ENCODE measurements around the gene HDGF.
"Not testable (repeated sequence)": the region's sequence is repeated elsewhere in the genome, so short reads cannot be mapped to it uniquely, and the experiment has no call there.

HDGF gene

GRCh38 chr1:156766298-156767100, 15.0 kb upstream of the HDGF start:
- DNase-seq = peak; percentile 75

- DNase-seq = no peak
These were observed 14.2 kb upstream of the HDGF start for GRCh38 chr1:156765666-156766065.

DNA sequence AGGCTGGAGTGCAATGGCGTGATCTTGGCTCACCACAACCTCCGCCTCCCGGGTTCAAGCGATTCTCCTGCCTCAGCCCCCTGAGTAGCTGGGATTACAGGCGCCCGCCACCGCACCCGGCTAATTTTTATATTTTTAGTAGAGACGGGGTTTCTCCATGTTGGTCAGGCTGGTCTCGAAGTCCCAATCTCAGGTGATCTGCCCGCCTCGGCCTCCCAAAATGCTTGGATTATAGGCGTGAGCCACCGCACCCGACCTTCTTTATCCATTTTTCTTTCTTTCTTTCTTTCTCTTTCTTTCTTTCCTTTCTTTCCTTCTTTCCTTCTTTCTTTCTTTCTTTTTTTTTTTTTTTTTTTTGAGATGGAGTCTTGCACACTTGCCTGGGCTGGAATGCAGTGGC, 13.7 kb upstream of the HDGF start:
- DNase-seq = not testable (repeated sequence)

- DNase-seq = peak; percentile 85
These were observed 9.3 kb upstream of the HDGF start for GRCh38 chr1:156760796-156761104.

DNA sequence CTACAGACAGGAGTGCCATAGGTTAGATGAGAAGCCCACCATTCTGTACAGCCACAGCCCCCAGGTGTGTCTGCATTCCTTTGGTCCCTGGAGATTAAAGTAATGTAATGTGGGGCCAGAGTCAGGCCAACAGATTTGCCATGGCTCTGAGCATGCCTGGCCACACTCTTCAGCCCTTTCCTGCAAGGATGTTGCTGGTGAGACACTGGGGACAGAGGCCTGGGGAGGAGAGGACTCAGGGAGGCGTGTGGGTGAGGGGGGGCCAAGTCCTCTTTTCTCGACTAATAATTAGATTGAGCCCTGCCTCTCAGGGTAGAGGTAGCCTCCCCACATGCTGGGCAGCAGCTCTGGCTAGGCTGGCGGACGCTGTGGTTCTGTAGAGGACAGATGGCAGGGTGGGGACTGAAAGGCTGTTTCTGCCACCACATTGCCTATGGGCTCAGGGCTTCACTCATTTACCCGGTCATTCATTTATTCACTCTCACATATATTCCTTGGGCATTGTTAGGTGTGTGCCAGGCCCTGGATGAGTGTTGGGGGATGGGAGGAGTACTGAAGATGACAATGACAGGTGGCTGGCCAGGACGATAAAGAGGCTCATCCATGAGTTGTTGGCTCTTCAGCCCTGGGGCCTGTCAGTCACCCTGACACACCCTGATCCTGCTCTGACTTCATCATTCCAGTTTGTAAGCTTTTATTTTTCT, 8.8 kb upstream of the HDGF start:
- peak; percentile 96 for DNase-seq

DNA sequence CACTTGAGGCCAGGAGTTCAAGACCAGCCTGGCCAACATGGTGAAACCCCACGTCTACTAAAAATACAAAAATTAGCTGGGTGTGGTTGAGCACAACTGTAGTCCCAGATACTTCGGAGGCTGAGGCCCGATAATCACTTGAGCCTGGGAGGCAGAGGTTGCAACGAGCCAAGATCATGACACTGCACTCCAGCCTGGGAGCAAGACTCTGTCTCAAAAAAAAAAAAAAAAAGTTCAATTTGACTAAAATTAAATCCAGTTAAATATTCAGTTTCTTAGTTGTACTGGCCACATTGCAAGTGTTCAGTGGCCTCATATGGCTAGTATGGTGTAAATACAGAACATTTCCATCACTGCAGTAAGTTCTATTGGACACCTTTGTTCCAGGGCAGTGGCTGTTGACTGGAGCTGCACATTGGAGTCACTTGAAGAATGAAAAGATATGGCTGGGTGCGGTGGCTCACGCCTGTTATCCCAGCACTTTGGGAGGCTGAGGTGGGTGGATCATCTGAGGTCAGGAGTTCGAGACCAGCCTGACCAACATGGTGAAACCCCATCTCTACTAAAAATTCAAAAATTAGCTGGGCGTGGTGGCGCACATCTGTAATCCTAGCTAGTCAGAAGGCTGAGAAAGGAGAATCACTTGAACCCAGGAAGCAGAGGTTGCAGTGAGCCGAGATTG, 6.2 kb upstream of the HDGF start:
- not testable (repeated sequence) for DNase-seq

DNA sequence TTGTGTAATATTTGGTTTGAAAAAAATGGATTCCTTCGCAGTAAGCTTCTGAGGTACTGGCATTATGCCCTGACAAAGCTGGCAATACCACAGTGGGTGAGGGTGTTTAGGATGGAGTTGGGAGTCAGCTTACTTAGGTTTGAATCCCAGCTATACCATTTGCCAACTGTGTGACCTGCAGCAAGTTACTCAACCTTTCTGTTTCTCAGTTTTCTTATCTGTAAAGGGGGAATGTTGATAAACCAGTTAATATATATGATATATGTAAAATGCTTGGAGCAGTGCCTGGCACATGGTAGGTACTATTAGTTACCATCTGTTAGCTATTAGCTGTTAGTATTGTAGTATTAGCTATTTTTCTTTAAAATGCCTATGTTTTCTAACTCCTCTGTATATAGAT, 4.9 kb upstream of the HDGF start:
- DNase-seq = no peak

GRCh38 chr1:156755527-156755950, 4.1 kb upstream of the HDGF start:
- DNase-seq = no peak

GRCh38 chr1:156754219-156754618, 2.7 kb upstream of the HDGF start:
- peak; percentile 96 for DNase-seq

GRCh38 chr1:156752843-156753482, 1.5 kb upstream of the HDGF start:
- no peak for DNase-seq

GRCh38 chr1:156751757-156752481, 444 bp upstream of the HDGF start:
- DNase-seq = peak; percentile 99

- DNase-seq = peak; percentile 58
These were observed 594 bp downstream of the HDGF start for GRCh38 chr1:156750711-156751450.

DNA sequence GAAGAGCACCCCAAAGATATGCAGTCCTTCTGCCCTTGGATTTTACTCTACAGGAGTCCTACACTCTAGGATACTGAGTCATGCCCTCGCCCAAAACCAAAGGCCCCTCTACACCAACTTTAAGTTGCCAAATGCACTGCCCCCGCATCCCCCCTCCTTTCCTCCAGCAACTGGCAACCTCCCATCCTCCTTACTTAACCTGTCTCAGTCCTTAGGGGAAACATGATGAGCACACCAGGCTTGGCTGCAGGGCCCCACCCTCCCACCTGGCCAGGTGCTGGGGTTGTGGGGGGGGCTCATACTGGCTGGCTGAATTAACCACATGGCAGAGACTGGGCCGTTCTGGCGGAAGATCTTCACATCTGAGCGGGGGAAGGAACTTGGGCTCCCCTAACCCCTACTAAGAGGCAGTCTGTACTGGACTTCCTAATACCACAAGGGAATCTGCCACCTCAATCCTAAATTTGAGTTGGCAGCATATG, 1.2 kb downstream of the HDGF start:
- DNase-seq = peak; percentile 55

GRCh38 chr1:156749419-156750118, 1.9 kb downstream of the HDGF start:
- DNase-seq = no peak

- peak; percentile 66 for DNase-seq
These were observed 2.6 kb downstream of the HDGF start for GRCh38 chr1:156748670-156749418.

DNA sequence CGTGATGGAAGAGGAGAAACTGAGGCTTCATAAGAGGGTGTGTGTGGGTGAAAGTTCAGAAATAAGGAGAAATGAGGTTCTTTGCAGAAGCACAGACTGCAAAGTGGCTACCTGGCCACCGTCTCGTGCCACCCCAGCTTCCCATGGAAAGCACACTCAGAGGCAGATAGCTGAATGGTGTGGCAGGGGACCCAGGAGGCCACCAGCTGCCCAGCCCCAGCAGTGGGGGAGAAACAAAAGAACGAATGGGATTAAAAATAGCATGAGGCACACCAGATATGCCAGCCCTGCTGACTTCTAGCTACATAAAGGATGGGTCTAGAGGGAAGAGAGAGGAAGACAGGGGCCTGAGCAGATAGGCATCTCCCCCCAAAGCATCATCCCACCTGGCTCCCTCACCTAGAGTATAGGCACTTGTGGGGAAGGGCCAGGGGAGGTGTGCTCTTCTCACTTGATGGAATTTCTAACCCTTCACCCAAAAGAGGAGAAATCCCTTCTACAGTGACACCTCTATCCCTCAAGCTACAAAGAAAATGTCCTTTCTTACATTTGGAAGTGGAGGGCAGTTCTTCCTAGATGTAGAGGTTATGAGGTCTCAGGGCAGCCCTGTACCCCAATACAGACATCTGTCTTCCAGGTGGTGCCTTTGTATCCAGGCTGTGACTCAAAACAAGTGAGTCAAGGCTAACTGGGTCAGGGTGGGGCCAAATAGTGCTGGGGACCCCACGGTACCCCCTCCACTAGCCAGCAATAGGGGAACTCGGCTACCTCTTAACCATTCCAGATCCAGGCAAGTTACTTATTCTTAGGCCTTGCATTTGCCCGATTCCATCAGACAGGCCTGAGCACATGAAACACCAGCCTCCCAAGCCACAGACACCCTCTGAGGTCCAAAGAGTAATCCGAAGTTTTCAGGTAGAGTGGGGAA, 3.5 kb downstream of the HDGF start:
- DNase-seq = peak; percentile 63

DNA sequence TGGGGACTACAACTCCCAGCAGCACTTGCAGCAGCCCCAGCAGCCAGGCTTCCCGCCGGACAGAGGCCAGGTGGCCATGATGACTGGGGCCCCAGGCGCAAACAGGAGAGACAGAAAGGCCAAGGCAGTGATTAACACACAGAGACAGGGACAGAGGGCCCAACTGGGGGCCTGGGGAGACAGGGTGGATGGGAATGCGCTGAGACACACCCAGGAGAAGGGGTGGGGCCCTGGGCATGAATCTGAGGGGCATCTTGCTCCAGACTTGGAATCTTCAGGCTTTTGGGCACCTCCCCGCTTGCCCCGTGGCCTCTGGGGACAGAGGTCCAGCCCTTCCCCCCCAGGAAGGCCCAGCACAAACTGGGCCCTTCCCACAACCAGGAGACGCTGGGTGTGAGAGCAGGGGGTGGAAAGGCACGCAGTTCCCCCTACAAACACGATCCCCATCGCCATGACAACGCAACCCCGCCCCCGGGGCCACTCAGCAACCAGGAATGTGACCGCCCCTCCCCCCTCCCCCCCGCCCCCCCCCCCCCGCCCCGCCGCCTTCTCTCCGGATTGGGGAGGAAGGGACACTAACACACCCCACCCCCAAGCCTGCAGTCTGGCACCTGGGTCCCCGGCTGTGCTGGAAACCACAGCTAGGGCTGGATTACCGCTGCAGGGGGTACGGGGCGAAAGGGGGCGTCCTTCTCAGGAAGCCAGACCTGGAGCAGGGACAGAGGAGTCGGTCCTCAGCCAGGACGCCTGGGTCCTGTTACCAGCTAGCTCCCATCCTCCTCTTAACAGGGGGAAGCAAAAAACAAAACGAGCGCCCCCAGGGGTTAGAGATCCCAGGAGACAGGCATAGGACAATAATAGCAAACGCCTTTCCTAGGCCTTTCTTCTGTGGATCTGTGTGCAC, 4.5 kb downstream of the HDGF start:
- DNase-seq = peak; percentile 94

DNA sequence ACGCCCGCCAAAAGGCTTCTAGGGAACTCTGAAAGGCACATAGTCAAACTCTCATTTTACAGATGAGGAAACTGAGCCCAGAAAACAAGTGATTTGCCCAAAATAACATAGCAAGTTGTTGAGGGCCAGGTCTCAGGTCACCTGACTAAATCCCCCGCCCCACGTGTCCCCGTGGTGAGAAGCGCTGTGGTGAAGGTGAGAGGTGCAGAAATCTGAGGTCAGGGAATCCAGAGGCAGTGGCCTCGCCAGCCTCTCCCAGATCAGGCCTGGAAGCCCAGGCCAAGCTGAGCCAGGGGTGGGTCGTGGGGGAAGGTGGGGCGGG, 5.1 kb downstream of the HDGF start:
- no peak for DNase-seq
